CD4-positive, alpha-beta T cell (primary cell): ENCODE results near the gene RAD1. TPM values are rescaled to one million over a fixed set of nuclear protein-coding genes. Genes with fewer than 3 reads are reported as not detected.

Experiments
- ATAC-seq: fragments of 200-7000 bp; cut with Tn5 transposase; one replicate; pipeline ENCODE4 v1.10.0; 2022; ENCODE audit warnings: mild to moderate bottlenecking; ENCODE audit not compliant: poor library complexity
- CTCF ChIA-PET: fragments of 350-600 bp; sonication (Branson Sonifier 250); formaldehyde crosslinking; loops from one replicate; lab custom pipeline; 2021; ENCODE audit warnings: antibody characterized with exemption, inconsistent platforms; lab: Charles Lee
- POLR2A ChIA-PET: fragments of 350-600 bp; sonication (Branson Sonifier 250); formaldehyde crosslinking; loops from one replicate; lab custom pipeline; 2021; ENCODE audit warnings: antibody characterized with exemption, inconsistent platforms; lab: Charles Lee
- DNase-seq, 14 experiments: peaks; one replicate each; pipeline ENCODE4 v3.0.0-alpha.2; 2013 to 2020; ENCODE audit warnings: mixed read lengths in 2 of 14
- H3K27ac ChIP-seq, 2 donors: one replicate each; pipeline versions ENCODE4 v1.5.1 to v1.7.0; 2013; ENCODE audit warnings: low read length in 2 of 2, low read depth in 1 of 2, mild to moderate bottlenecking in 1 of 2
- H3K27me3 ChIP-seq, 2 experiments: 1 replicate in 1 of 2; 2 replicates in 1 of 2; pipeline versions ENCODE4 v1.6.1 to v1.7.0; 2013; ENCODE audit warnings: low read length in 2 of 2, control low read depth in 1 of 2, mild to moderate bottlenecking in 1 of 2, moderate library complexity in 1 of 2; ENCODE audit not compliant: insufficient read depth in 2 of 2, control insufficient read depth in 1 of 2
- H3K36me3 ChIP-seq: one replicate; pipeline ENCODE4 v1.6.1; 2013; ENCODE audit warnings: low read length, control low read depth; ENCODE audit not compliant: insufficient read depth
- H3K4me1 ChIP-seq: one replicate; pipeline ENCODE4 v1.6.1; 2013; ENCODE audit warnings: low read length, control low read depth; ENCODE audit not compliant: insufficient read depth
- H3K4me3 ChIP-seq: one replicate; pipeline ENCODE4 v1.5.1; 2013; ENCODE audit warnings: mild to moderate bottlenecking, low read length, moderate library complexity
- H3K9me3 ChIP-seq, 2 experiments: 1 replicate in 1 of 2; 2 replicates in 1 of 2; pipeline versions ENCODE4 v1.6.1 to v1.7.0; 2013; ENCODE audit warnings: low read length in 2 of 2, mild to moderate bottlenecking in 2 of 2, control low read depth in 1 of 2, moderate library complexity in 1 of 2; ENCODE audit not compliant: control insufficient read depth in 1 of 2, insufficient read depth in 1 of 2
- H3K27ac Mint-ChIP-seq: one replicate; pipeline ENCODE4 v1.8.0; 2020; ENCODE audit warnings: mixed read lengths
- H3K27me3 Mint-ChIP-seq: one replicate; pipeline ENCODE4 v1.8.0; 2021; ENCODE audit warnings: mixed read lengths
- H3K36me3 Mint-ChIP-seq: one replicate; pipeline ENCODE4 v1.8.0; 2021; ENCODE audit warnings: low read depth, mixed read lengths
- H3K4me1 Mint-ChIP-seq: one replicate; pipeline ENCODE4 v1.8.0; 2021; ENCODE audit warnings: low read depth, mixed read lengths
- H3K4me3 Mint-ChIP-seq: one replicate; pipeline ENCODE4 v1.8.0; 2020; ENCODE audit warnings: mild to moderate bottlenecking, mixed read lengths
- H3K9me3 Mint-ChIP-seq: one replicate; pipeline ENCODE4 v1.8.0; 2020; ENCODE audit warnings: mixed read lengths
- intact Hi-C, 2 experiments: fragments of 100-400 bp; cut with DNase I in 1 of 2; cut with micrococcal nuclease in 1 of 2; formaldehyde crosslinking; loops; one replicate each; pipeline versions ENCODE4 v1.15.1 to v1.9.0; 2023 to 2025; cut with DNase I, micrococcal nuclease
- total RNA-seq, 174 experiments: library from RNA in 2 of 174; stranded (reverse) in 2 of 174; gene quantifications; one replicate each; pipeline ENCODE4 v1.2.3 and lab custom pipeline; 2021 to 2026
- TF ChIP-seq, protein P1 (sequence below): fragments of 200-600 bp; IDR thresholded peaks from one replicate; pipeline ENCODE4 v1.8.0; 2022; ENCODE audit warnings: antibody characterized with exemption, mild to moderate bottlenecking

Gene RAD1
- total RNA-seq, 2 experiments from 2014 or later: 26.7 to 29.2 TPM

DNA sequence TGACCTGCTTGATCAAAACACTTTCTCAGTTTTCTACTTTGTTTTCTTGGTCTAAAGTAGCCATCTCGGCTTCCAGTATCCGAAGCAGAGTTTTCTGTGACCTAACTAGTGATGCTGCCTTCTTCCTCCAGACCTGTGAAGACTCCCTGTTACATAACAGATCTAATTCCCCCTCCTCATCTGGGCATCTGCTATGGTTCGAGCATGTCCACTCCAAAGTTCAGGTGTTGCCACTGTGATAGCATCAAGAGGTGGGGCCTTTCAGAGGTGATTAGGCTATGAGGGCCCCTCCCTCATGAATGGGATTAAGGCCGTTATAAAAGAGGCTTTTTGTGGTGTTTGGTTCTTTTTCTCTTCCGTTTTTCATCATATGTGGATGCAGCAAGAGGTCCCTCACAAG, 56.1 kb downstream of the RAD1 start:
- H3K4me1 ChIP-seq: no peaks in the 10 kb centered on the region
- Mint-ChIP-seq H3K36me3 (no peaks in the 10 kb centered on the region), H3K4me1 (no peaks in the 10 kb centered on the region), H3K4me3 (no peak overlapping the region), H3K27me3 (no peaks in the 10 kb centered on the region), H3K27ac (no peak overlapping the region), H3K9me3 (no peaks in the 10 kb centered on the region)
- H3K9me3 ChIP-seq: no peaks in the 10 kb centered on the region
- H3K27me3 ChIP-seq: no peaks in the 10 kb centered on the region
- H3K4me3 ChIP-seq: no peak overlapping the region
- ChIA-PET POLR2A (no interaction called here), CTCF (no interaction called here)
- no peak overlapping the region for H3K27ac ChIP-seq
- intact Hi-C loops: no loop called here
- ATAC-seq: no peak
- H3K36me3 ChIP-seq: no peaks in the 10 kb centered on the region
- no peak for DNase-seq
- TF ChIP-seq, protein P1, sequence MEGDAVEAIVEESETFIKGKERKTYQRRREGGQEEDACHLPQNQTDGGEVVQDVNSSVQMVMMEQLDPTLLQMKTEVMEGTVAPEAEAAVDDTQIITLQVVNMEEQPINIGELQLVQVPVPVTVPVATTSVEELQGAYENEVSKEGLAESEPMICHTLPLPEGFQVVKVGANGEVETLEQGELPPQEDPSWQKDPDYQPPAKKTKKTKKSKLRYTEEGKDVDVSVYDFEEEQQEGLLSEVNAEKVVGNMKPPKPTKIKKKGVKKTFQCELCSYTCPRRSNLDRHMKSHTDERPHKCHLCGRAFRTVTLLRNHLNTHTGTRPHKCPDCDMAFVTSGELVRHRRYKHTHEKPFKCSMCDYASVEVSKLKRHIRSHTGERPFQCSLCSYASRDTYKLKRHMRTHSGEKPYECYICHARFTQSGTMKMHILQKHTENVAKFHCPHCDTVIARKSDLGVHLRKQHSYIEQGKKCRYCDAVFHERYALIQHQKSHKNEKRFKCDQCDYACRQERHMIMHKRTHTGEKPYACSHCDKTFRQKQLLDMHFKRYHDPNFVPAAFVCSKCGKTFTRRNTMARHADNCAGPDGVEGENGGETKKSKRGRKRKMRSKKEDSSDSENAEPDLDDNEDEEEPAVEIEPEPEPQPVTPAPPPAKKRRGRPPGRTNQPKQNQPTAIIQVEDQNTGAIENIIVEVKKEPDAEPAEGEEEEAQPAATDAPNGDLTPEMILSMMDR: no peak

DNA sequence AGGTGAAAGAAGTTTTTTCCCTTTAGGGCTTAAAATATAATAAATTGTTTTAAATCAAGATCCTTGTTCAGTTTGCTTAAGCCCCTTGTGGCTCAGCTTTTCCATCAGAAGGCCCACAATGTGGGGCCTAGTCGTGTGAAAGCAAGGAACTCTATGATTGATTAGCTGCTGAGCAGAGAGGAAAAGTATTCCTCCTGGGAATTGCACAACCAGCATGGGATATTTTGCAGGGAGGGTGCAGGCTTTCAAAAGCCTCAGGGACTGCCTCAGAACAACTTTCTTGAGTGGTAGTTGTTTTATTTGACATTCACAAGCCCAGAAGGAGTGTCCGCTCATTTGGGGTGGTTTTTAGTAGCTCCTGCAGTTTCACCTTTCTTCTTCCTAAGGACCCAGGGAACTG, 56.5 kb downstream of the RAD1 start:
- TF ChIP-seq, protein P1: no peak

DNA sequence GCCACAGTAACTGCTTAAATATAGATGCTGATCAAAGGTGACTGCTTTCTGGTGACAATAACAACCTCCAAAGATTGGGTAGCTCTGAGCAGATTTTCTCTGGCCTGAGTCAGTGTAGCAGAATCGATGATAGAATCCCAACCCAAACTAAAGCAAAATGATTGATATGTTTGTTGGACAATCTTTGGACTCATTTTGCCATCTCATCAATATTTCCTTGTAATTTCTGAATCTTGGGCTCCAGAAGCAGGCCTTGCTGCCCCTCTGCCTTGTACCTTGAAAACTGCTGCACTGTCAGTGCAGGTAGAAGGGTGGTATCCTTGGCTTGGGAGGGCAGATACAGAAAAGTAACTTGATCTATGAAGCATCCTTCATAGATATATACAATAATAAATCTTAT, 57.4 kb downstream of the RAD1 start:
- intact Hi-C loops: no loop called here
- H3K27ac Mint-ChIP-seq: no peak overlapping the region
- ChIA-PET CTCF (no interaction called here), POLR2A (no interaction called here)
- no peaks in the 10 kb centered on the region for H3K36me3 Mint-ChIP-seq
- no peak overlapping the region for H3K4me3 Mint-ChIP-seq
- H3K9me3 Mint-ChIP-seq: no peaks in the 10 kb centered on the region
- no peaks in the 10 kb centered on the region for H3K36me3 ChIP-seq
- no peaks in the 10 kb centered on the region for H3K9me3 ChIP-seq
- no peak overlapping the region for H3K4me3 ChIP-seq
- H3K27ac ChIP-seq: no peak overlapping the region
- no peaks in the 10 kb centered on the region for H3K4me1 Mint-ChIP-seq
- H3K4me1 ChIP-seq: no peaks in the 10 kb centered on the region
- H3K27me3 Mint-ChIP-seq: no peaks in the 10 kb centered on the region
- TF ChIP-seq, protein P1: no peak
- H3K27me3 ChIP-seq: no peaks in the 10 kb centered on the region
- ATAC-seq: no peak
- DNase-seq: no peak

More for the DNA sequence above, 56.5 kb downstream of the RAD1 start:
- H3K4me3 Mint-ChIP-seq: no peak overlapping the region
- Histone ChIP-seq H3K4me1 (no peaks in the 10 kb centered on the region), H3K27me3 (no peaks in the 10 kb centered on the region), H3K27ac (no peak overlapping the region), H3K9me3 (no peaks in the 10 kb centered on the region), H3K36me3 (no peaks in the 10 kb centered on the region), H3K4me3 (no peak overlapping the region)
- no peaks in the 10 kb centered on the region for H3K36me3 Mint-ChIP-seq
- H3K27ac Mint-ChIP-seq: no peak overlapping the region
- ChIA-PET POLR2A (no interaction called here), CTCF (no interaction called here)
- ATAC-seq (no peak), DNase-seq (no peak)
- H3K27me3 Mint-ChIP-seq: no peaks in the 10 kb centered on the region
- no peaks in the 10 kb centered on the region for H3K9me3 Mint-ChIP-seq
- H3K4me1 Mint-ChIP-seq: no peaks in the 10 kb centered on the region
- intact Hi-C loops: no loop called here
